BLaER1 (cell line): ENCODE measurements around the gene PIH1D1.
"Not testable (repeated sequence)": the region's sequence is repeated elsewhere in the genome, so short reads cannot be mapped to it uniquely, and the experiment has no call there.

Experiments used
- H3K27ac ChIP-seq: shearing (Covaris generic); formaldehyde crosslinking; 2 replicates; pipeline ENCODE4 v1.8.1; 2022
- H3K27me3 ChIP-seq: shearing (Covaris generic); formaldehyde crosslinking; 2 replicates; pipeline ENCODE4 v1.8.1; 2022
- H3K36me3 ChIP-seq: shearing (Covaris generic); formaldehyde crosslinking; 2 replicates; pipeline ENCODE4 v1.8.1; 2022
- H3K4me1 ChIP-seq: shearing (Covaris generic); formaldehyde crosslinking; 2 replicates; pipeline ENCODE4 v1.8.1; 2022
- H3K4me2 ChIP-seq: shearing (Covaris generic); formaldehyde crosslinking; 2 replicates; pipeline ENCODE4 v1.8.1; 2022
- H3K4me3 ChIP-seq: shearing (Covaris generic); formaldehyde crosslinking; 2 replicates; pipeline ENCODE4 v1.8.1; 2022
- H3K9ac ChIP-seq: shearing (Covaris generic); formaldehyde crosslinking; 2 replicates; pipeline ENCODE4 v1.8.1; 2022
- H3K9me3 ChIP-seq: shearing (Covaris generic); formaldehyde crosslinking; 2 replicates; pipeline ENCODE4 v1.8.1; 2022
- H4K20me1 ChIP-seq: shearing (Covaris generic); formaldehyde crosslinking; 2 replicates; pipeline ENCODE4 v1.8.1; 2022
- Cebpa-rat ChIP-seq: shearing (Covaris generic); IDR thresholded peaks from 2 replicates; pipeline ENCODE4 v1.8.1; 2022

Gene PIH1D1

GRCh38 chr19:49469828-49470614, 18.4 kb upstream of the PIH1D1 start:
- peak overlapping the region; percentile 94 for H3K4me2 ChIP-seq
- H3K27me3 ChIP-seq: no peaks in the 10 kb centered on the region
- peak overlapping the region; percentile 89 for H3K27ac ChIP-seq
- peak overlapping the region; percentile 37; the same call in 1 of the 2 replicates for H3K4me3 ChIP-seq
- no peak for TF ChIP-seq Cebpa-rat
- peak overlapping the region; percentile 59; the same call in 1 of the 2 replicates for H3K9ac ChIP-seq
- peaks cover 7% of the 10 kb centered on the region; the same call in 1 of the 2 replicates for H4K20me1 ChIP-seq
- H3K4me1 ChIP-seq: peaks cover 77% of the 10 kb centered on the region
- no peaks in the 10 kb centered on the region for H3K9me3 ChIP-seq
- peaks cover 20% of the 10 kb centered on the region for H3K36me3 ChIP-seq

GRCh38 chr19:49468746-49469447, 17.3 kb upstream of the PIH1D1 start:
- TF ChIP-seq Cebpa-rat: no peak
- Histone ChIP-seq H3K4me2 (peak overlapping the region; percentile 94), H3K4me1 (peaks cover 74% of the 10 kb centered on the region), H4K20me1 (peaks cover 7% of the 10 kb centered on the region; the same call in 1 of the 2 replicates), H3K9me3 (no peaks in the 10 kb centered on the region), H3K27ac (peak overlapping the region; percentile 89), H3K4me3 (peak overlapping the region; percentile 37; the same call in 1 of the 2 replicates), H3K36me3 (peaks cover 31% of the 10 kb centered on the region), H3K9ac (peak overlapping the region; percentile 59; the same call in 1 of the 2 replicates), H3K27me3 (no peaks in the 10 kb centered on the region)

- Histone ChIP-seq H3K4me3 (no peak overlapping the region), H3K4me2 (peak overlapping the region; percentile 94), H3K36me3 (peaks cover 34% of the 10 kb centered on the region), H4K20me1 (peaks cover 7% of the 10 kb centered on the region; the same call in 1 of the 2 replicates), H3K27ac (peak overlapping the region; percentile 74), H3K27me3 (no peaks in the 10 kb centered on the region), H3K9ac (no peak overlapping the region), H3K9me3 (no peaks in the 10 kb centered on the region), H3K4me1 (peaks cover 69% of the 10 kb centered on the region)
- no peak for TF ChIP-seq Cebpa-rat
Observed at GRCh38 chr19:49468199-49468598, 16.6 kb upstream of the PIH1D1 start.

GRCh38 chr19:49465371-49465770, 13.8 kb upstream of the PIH1D1 start:
- H3K4me3 ChIP-seq: no peak overlapping the region
- peaks cover 55% of the 10 kb centered on the region for H3K36me3 ChIP-seq
- no peaks in the 10 kb centered on the region for H3K9me3 ChIP-seq
- H3K4me1 ChIP-seq: peaks cover 41% of the 10 kb centered on the region
- no peak overlapping the region for H3K9ac ChIP-seq
- H3K27ac ChIP-seq: 0 out of 2 replicates have a peak overlapping the region, but pooled peaks have one; percentile 26
- TF ChIP-seq Cebpa-rat: no peak
- H3K4me2 ChIP-seq: no peak overlapping the region
- H4K20me1 ChIP-seq: peaks cover 7% of the 10 kb centered on the region; the same call in 1 of the 2 replicates
- no peaks in the 10 kb centered on the region for H3K27me3 ChIP-seq

GRCh38 chr19:49463960-49464740, 12.5 kb upstream of the PIH1D1 start:
- Histone ChIP-seq H3K9ac (no peak overlapping the region), H3K27me3 (no peaks in the 10 kb centered on the region), H3K27ac (0 out of 2 replicates have a peak overlapping the region, but pooled peaks have one; percentile 13), H3K4me2 (no peak overlapping the region), H3K4me3 (no peak overlapping the region), H4K20me1 (no peaks in the 10 kb centered on the region), H3K9me3 (no peaks in the 10 kb centered on the region), H3K4me1 (peaks cover 36% of the 10 kb centered on the region), H3K36me3 (peaks cover 67% of the 10 kb centered on the region)
- TF ChIP-seq Cebpa-rat: no peak

- no peaks in the 10 kb centered on the region for H3K27me3 ChIP-seq
- 0 out of 2 replicates have a peak overlapping the region, but pooled peaks have one; percentile 2 for H3K27ac ChIP-seq
- no peaks in the 10 kb centered on the region for H4K20me1 ChIP-seq
- TF ChIP-seq Cebpa-rat: no peak
- no peaks in the 10 kb centered on the region for H3K9me3 ChIP-seq
- H3K4me1 ChIP-seq: peaks cover 36% of the 10 kb centered on the region
- H3K4me2 ChIP-seq: no peak overlapping the region
- H3K4me3 ChIP-seq: no peak overlapping the region
- peaks cover 71% of the 10 kb centered on the region for H3K36me3 ChIP-seq
- no peak overlapping the region for H3K9ac ChIP-seq
Observed at GRCh38 chr19:49462492-49462891, 10.9 kb upstream of the PIH1D1 start.

- TF ChIP-seq Cebpa-rat: no peak
- no peaks in the 10 kb centered on the region for H3K9me3 ChIP-seq
- H3K9ac ChIP-seq: no peak overlapping the region
- peaks cover 31% of the 10 kb centered on the region for H3K4me1 ChIP-seq
- no peak overlapping the region for H3K27ac ChIP-seq
- no peaks in the 10 kb centered on the region for H3K27me3 ChIP-seq
- no peak overlapping the region for H3K4me3 ChIP-seq
- H4K20me1 ChIP-seq: no peaks in the 10 kb centered on the region
- no peak overlapping the region for H3K4me2 ChIP-seq
- peaks cover 67% of the 10 kb centered on the region for H3K36me3 ChIP-seq
Observed at GRCh38 chr19:49461656-49462055, 10.0 kb upstream of the PIH1D1 start.

GRCh38 chr19:49461130-49461529, 9.5 kb upstream of the PIH1D1 start:
- H3K27ac ChIP-seq, H3K9me3 ChIP-seq: not testable (repeated sequence)
- H3K36me3 ChIP-seq: peaks cover 69% of the 10 kb centered on the region

GRCh38 chr19:49459388-49459787, 7.8 kb upstream of the PIH1D1 start:
- TF ChIP-seq Cebpa-rat: no peak
- peak overlapping the region; percentile 84 for H3K4me2 ChIP-seq
- H4K20me1 ChIP-seq: no peaks in the 10 kb centered on the region
- no peaks in the 10 kb centered on the region for H3K9me3 ChIP-seq
- peaks cover 52% of the 10 kb centered on the region for H3K36me3 ChIP-seq
- H3K9ac ChIP-seq: no peak overlapping the region
- peak overlapping the region; percentile 77 for H3K27ac ChIP-seq
- H3K4me1 ChIP-seq: peaks cover 37% of the 10 kb centered on the region
- H3K27me3 ChIP-seq: no peaks in the 10 kb centered on the region
- no peak overlapping the region for H3K4me3 ChIP-seq

More at GRCh38 chr19:49461130-49461529, 9.5 kb upstream of the PIH1D1 start:
- H3K27me3 ChIP-seq, H3K4me3 ChIP-seq, H3K9ac ChIP-seq, H4K20me1 ChIP-seq, H3K4me2 ChIP-seq: not testable (repeated sequence)
- peaks cover 31% of the 10 kb centered on the region for H3K4me1 ChIP-seq
